GM19372 (cell line): ENCODE measurements around the gene GPR132.
"Not testable (repeated sequence)": the region's sequence is repeated elsewhere in the genome, so short reads cannot be mapped to it uniquely, and the experiment has no call there.

Experiments used
- ATAC-seq: cut with Tn5 transposase; IDR thresholded peaks from one replicate; pipeline ENCODE4 v1.9.1; 2021; ENCODE audit warnings: mild to moderate bottlenecking, low read depth, moderate library complexity; ENCODE audit not compliant: unreplicated experiment

The GPR132 gene

GRCh38 chr14:105091517-105092170 is 26.4 kb upstream of the GPR132 start:
- no peak for ATAC-seq

- ATAC-seq = no peak
Measured at GRCh38 chr14:105091054-105091516, 25.9 kb upstream of the GPR132 start.

- no peak for ATAC-seq
Measured at GRCh38 chr14:105090493-105091053, 25.3 kb upstream of the GPR132 start.

GRCh38 chr14:105089746-105090492 is 24.7 kb upstream of the GPR132 start:
- ATAC-seq = no peak

- ATAC-seq = no peak
Measured at GRCh38 chr14:105088812-105089745, 23.8 kb upstream of the GPR132 start.

DNA sequence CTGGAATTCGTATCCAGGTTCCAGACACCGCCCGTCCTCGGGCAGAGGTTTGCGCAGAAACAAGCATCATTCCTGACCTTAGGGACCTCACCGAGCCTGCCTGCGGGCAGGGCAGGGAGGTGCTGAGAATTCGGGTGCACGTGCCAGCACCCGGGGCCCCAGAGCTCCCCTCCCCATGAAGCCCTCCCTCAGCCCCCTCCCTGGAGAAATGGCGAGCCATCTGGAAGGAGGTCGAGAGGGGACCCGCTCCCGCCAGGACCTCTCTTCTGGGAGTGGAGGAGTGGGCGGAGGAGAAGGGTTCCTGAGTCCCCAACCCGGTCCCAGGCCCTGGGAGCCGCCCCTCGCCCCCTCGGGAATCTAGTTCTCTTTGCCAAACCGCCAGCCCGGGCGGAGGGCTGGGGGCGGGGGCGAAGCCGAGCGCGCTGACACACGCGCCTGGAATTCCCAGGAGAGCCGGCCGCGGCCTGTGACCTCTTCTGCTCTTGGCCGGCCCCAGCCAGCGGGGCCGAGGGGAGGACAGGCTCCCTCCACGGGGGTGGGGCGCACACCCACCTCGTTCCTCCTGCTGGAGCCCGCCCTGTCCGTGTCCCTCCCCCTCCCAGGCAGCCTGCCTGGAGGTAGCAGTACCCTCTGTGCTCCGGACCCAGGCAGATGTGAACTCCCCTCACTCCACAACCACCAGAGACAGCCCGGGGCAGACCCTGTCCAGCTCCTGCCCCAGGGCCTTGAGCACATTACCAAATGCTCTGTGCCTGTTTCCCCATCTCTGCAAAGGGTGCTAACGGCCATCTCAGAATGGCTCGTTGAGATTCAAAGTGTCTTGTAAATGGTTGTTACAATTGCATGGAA is 23.0 kb upstream of the GPR132 start:
- ATAC-seq = no peak

GRCh38 chr14:105087308-105087962 is 22.2 kb upstream of the GPR132 start:
- no peak for ATAC-seq

DNA sequence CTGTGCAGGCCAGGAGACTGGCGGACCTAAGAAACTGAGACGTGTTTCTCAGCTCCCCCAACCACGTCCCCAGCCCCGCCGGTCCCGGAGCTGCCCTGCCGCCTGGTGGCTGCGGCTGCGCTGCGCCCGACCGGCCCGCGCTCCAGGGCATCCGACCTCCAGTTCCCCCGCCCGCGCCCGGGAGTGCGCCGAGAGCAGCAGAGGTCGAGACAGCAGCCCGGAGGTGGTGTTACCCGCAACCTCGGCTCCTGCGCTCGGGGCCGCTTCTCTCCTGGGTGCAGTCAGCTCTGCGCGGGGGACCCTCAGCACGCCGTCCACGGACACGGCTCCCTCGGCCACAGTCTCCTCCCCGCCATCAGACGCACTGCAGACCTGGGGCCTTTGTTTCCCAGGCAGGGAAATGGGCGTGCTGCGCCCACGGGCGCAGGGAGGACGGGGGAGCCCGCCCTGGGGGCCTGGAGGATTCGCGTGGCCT is 21.6 kb upstream of the GPR132 start:
- peak; percentile 59 for ATAC-seq

DNA sequence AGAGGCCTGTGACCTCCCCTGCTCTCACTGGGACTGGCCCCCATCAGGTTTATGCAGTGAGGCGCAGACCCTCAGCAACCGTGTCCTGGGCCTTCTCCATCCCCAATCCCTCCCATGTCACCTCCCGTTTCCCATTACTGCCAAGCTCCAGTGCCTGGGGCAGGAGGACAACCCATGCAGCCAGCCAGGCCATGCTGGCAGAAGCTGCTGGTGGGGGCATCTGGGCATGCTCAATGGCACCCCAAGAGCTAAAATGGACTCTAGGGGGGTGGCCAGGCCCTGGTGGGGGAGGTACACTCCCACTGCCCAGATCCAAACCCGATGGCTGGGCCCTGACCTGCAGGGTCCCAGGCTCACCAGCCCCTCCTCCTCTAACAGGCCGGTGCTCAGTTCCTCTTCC is 20.5 kb upstream of the GPR132 start:
- ATAC-seq = no peak

- no peak for ATAC-seq
Measured at GRCh38 chr14:105084741-105085571, 19.7 kb upstream of the GPR132 start.

- no peak for ATAC-seq
Measured at GRCh38 chr14:105083926-105084685, 18.9 kb upstream of the GPR132 start.

DNA sequence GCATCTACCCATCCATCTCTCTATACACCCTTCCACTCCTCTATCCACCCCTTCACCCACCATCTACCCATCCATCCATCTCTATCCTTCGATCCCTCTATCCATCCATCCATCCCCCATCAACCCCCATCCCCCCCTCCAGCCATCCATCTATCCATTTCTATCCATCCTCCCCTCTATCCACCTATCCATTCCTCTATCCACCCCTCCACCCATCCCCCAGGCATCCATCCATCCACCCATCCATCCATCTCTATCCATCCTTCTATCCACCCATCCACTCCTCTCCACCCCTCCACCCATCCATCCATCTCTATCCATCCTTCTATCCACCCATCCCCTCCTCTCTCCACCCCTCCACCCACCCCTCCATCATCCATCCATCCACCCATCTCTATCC is 17.5 kb upstream of the GPR132 start:
- ATAC-seq = no peak

GRCh38 chr14:105081473-105081872 is 16.2 kb upstream of the GPR132 start:
- not testable (repeated sequence) for ATAC-seq

DNA sequence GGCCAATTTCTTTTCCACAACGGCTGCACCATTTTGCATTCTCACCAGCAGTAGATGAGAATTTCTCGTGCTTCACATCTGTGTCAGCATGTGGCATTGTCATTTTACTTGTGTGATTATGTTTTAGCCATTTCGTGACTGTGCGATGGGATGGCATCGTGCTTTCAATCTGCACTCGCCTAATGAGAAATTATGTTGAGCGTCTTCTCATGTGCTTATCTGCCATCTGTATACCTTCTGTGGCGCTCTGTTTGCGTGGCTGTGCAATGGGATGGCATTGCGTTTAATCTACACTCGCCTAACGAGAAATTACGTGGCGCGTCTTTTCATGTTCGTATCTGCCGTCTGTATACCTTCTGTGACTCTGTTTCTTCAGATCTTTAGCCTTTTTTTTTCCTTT is 14.9 kb upstream of the GPR132 start:
- ATAC-seq = no peak

DNA sequence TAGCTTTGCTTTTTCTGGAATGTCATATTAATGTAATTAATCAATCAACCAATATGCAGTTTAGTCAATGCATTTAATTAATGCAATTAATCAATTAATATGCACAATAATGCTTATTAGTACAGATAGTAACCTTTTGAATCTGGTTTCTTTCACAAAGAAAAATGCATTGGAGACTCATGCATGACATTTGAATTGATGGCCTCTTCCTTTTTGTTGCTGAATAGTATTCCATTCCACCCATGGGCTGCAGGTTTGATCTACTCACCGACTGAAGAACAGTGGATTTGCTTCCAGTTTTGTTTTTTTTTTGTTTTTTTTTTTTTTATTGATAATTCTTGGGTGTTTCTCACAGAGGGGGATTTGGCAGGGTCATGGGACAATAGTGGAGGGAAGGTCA is 13.1 kb upstream of the GPR132 start:
- no peak for ATAC-seq

DNA sequence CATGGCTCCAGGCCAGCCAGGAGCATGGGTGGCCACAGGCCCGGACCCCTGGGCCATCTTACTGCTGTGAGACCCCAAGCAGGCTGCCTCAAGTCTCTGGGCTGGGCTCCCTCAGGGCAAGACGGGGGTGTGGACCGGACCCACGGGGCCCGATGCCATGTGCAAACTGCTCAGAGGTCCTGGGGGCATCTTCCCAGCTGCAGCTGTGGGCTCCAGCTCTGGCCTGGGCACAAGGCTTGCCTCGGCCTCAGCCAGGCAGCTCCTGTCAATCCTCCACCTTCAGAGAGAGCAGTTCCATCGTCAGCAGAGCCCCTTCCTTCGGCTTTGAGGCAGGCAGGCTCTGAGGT is 12.4 kb upstream of the GPR132 start:
- ATAC-seq = no peak

DNA sequence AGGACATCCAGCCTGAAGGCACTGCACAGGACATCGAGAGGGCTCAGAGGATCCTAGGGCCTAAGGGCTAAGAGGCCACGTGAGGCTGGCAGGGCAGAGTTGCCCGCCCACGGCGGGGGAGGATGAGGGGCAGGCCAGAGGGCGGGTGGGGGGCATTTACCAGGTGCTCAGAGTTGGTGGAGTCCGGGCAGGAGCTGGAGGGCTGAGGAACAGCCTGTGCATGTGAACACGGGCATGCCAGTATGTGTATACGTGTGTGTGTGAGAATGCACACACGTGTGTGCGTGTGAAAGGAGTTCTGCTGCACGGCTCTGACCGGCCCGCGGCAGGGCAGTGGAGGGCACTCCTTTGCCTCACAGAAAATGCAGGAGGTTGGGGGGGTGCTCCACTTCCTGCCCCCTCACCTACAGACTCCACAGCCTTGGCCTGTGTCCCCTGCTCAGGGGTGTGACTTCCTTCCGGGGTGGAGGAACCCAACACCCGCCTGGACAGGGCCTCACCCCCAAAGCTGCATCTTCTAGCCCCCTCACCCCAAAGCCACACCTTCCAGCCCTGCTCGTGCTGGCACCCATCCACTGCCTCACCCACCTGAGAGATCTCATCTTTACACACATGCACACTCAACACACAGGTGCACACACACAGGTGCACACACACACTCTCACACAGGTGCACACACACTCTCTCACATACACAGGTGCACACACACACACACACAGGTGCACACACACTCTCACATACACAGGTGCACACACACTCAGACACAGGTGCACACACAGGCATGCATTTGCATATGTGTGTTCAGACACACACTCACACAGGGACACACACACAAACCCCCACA is 11.8 kb upstream of the GPR132 start:
- no peak for ATAC-seq
